PC-3 (cell line): ENCODE data around the gene PTOV1. TPM values are rescaled to one million over a fixed set of nuclear protein-coding genes. Genes with fewer than 3 reads are reported as not detected.
A peak's percentile ranks its signal among the peaks of the same experiment; 100 is the strongest.

ENCODE experiments used
- ATAC-seq: fragments of 200-7000 bp; cut with Tn5 transposase; 2 replicates; pipeline ENCODE4 v1.9.1; 2020; ENCODE audit warnings: mild to moderate bottlenecking, moderate library complexity
- BruUV-seq: library from RNA; stranded (reverse); fragments of 400-500 nt; replicated peaks from 2 replicates; lab custom pipeline; 2021; lab: Mats Ljungman, UMichigan
- CTCF ChIA-PET: fragments of 300-600 bp; sonication (Branson Sonifier 250); formaldehyde crosslinking; loops from one replicate; lab custom pipeline; 2022; ENCODE audit warnings: antibody characterized with exemption; lab: Charles Lee
- POLR2A ChIA-PET: fragments of 300-600 bp; sonication (Branson Sonifier 250); formaldehyde crosslinking; loops from one replicate; lab custom pipeline; 2022; ENCODE audit warnings: antibody characterized with exemption; ENCODE audit not compliant: unreplicated experiment; lab: Charles Lee
- DNase-seq: peaks from one replicate; pipeline ENCODE4 v3.0.0-alpha.2; 2015
- H2AFZ ChIP-seq: fragments of 300-600 bp; sonication (generic); 2 replicates; pipeline ENCODE4 v1.6.0; 2016; ENCODE audit warnings: antibody characterized with exemption, low read length
- H3F3A ChIP-seq: fragments of 300-600 bp; sonication (generic); one replicate; pipeline ENCODE4 v1.6.0; 2017; ENCODE audit warnings: antibody characterized with exemption, low read length, control low read depth, mild to moderate bottlenecking; ENCODE audit not compliant: unreplicated experiment
- H3K27ac ChIP-seq: fragments of 300-600 bp; sonication (generic); 2 replicates; pipeline ENCODE4 v1.5.1; 2016; ENCODE audit warnings: mild to moderate bottlenecking, low read length
- H3K27me3 ChIP-seq: fragments of 300-600 bp; sonication (generic); 2 replicates; pipeline ENCODE4 v1.6.1; 2016; ENCODE audit warnings: low read length, mixed read lengths
- H3K36me3 ChIP-seq: fragments of 300-600 bp; sonication (generic); 2 replicates; pipeline ENCODE4 v1.6.1; 2016; ENCODE audit warnings: low read depth, mixed run types, low read length, mixed read lengths
- H3K4me1 ChIP-seq: fragments of 300-600 bp; sonication (generic); 2 replicates; pipeline ENCODE4 v1.5.1; 2016; ENCODE audit warnings: low read length; ENCODE audit not compliant: insufficient read depth
- H3K4me2 ChIP-seq: fragments of 300-600 bp; sonication (generic); 2 replicates; pipeline ENCODE4 v1.6.0; 2016; ENCODE audit warnings: low read length
- H3K4me3 ChIP-seq: fragments of 300-600 bp; sonication (generic); 2 replicates; pipeline ENCODE4 v1.5.1; 2016; ENCODE audit warnings: mild to moderate bottlenecking, low read length, mixed read lengths
- H3K79me2 ChIP-seq: fragments of 300-600 bp; sonication (generic); 2 replicates; pipeline ENCODE4 v1.6.1; 2017; ENCODE audit warnings: low read length, mixed read lengths
- H3K9ac ChIP-seq: fragments of 300-600 bp; sonication (generic); 2 replicates; pipeline ENCODE4 v1.6.0; 2016; ENCODE audit warnings: mild to moderate bottlenecking, low read length
- H3K9me2 ChIP-seq: fragments of 300-600 bp; sonication (generic); replicated peaks from 2 replicates; pipeline ENCODE4 v1.6.1; 2016; ENCODE audit warnings: mixed run types, low read length, mixed read lengths
- H3K9me3 ChIP-seq: fragments of 300-600 bp; sonication (generic); 2 replicates; pipeline ENCODE4 v1.6.1; 2016; ENCODE audit warnings: low read length, mixed read lengths
- H4K20me1 ChIP-seq: fragments of 300-600 bp; sonication (generic); 2 replicates; pipeline ENCODE4 v1.6.1; 2016; ENCODE audit warnings: low read length, mixed read lengths
- CTCF ChIP-seq: fragments of 300-600 bp; sonication (generic); conservative IDR thresholded peaks from 2 replicates; pipeline ENCODE4 v1.5.1; 2017; ENCODE audit warnings: antibody characterized with exemption, low read depth, mild to moderate bottlenecking, low read length
- EZH2 ChIP-seq: fragments of 300-600 bp; sonication (generic); IDR thresholded peaks from one replicate; pipeline ENCODE4 v1.6.1; 2017; ENCODE audit warnings: antibody characterized with exemption, mild to moderate bottlenecking, low read length; ENCODE audit not compliant: unreplicated experiment
- EZH2phosphoT487 ChIP-seq: fragments of 300-600 bp; sonication (generic); IDR thresholded peaks from 2 replicates; pipeline ENCODE4 v1.6.1; 2018; ENCODE audit warnings: mild to moderate bottlenecking, antibody characterized with exemption, low read length, borderline replicate concordance
- intact Hi-C: fragments of 100-400 bp; cut with micrococcal nuclease; formaldehyde crosslinking; loops from 2 replicates; pipeline ENCODE4 v1.9.0; 2023
- total RNA-seq: library from RNA; depleted of rRNA; stranded (reverse); fragments of >200 nt; gene quantifications from 2 replicates; pipeline ENCODE4 v1.2.3, GENCODE V29; 2014

Gene PTOV1
- total RNA-seq, 1 experiment from 2014 or later, result 148 TPM

GRCh38 chr19:49879243-49879963 lies 28.4 kb downstream of the PTOV1 start:
- peak; percentile 22 for DNase-seq
- H3K9ac ChIP-seq, result no peak overlapping the region
- H2AFZ ChIP-seq, result no peak overlapping the region
- H4K20me1 ChIP-seq, result no peaks in the 10 kb centered on the region
- H3K27ac ChIP-seq, result no peak overlapping the region
- H3K79me2 ChIP-seq, result peaks cover 32% of the 10 kb centered on the region
- H3F3A ChIP-seq, result no peaks in the 10 kb centered on the region
- no peaks in the 10 kb centered on the region for H3K9me3 ChIP-seq
- H3K9me2 ChIP-seq, result no peaks in the 10 kb centered on the region
- intact Hi-C loops, result loop anchor here (5.0 kb wide), 1 partner anchor 202 kb away; the partner anchor contains the start of gene PRMT1
- H3K36me3 ChIP-seq, result peaks cover 26% of the 10 kb centered on the region
- ChIA-PET CTCF (no interaction called here), POLR2A (interaction anchor here (0.6 kb wide), 1 partner anchor 170 kb away, joined by 3 read pairs; no protein-coding TSS in a partner anchor)
- no peaks in the 10 kb centered on the region for H3K27me3 ChIP-seq
- H3K4me2 ChIP-seq, result peak overlapping the region; percentile 98; the same call in 1 of the 2 replicates
- no peak for ATAC-seq
- peaks cover 32% of the 10 kb centered on the region for H3K4me1 ChIP-seq
- BruUV-seq, result no TSS peak
- no peak for TF ChIP-seq CTCF
- TF ChIP-seq EZH2phosphoT487, result no peak
- TF ChIP-seq EZH2, result no peak
- peak overlapping the region; percentile 93; the same call in 1 of the 2 replicates for H3K4me3 ChIP-seq

GRCh38 chr19:49880162-49880869 lies 29.4 kb downstream of the PTOV1 start:
- H3F3A ChIP-seq, result no peaks in the 10 kb centered on the region
- POLR2A ChIA-PET, result no interaction called here

More at GRCh38 chr19:49880162-49880869, 29.4 kb downstream of the PTOV1 start:
- Histone ChIP-seq H3K4me3 (no peak overlapping the region), H3K4me2 (no peak overlapping the region), H3K27ac (no peak overlapping the region), H3K9me2 (no peaks in the 10 kb centered on the region), H3K9me3 (no peaks in the 10 kb centered on the region), H3K9ac (no peak overlapping the region), H4K20me1 (no peaks in the 10 kb centered on the region), H3K79me2 (peaks cover 23% of the 10 kb centered on the region), H3K4me1 (peaks cover 30% of the 10 kb centered on the region), H3K27me3 (no peaks in the 10 kb centered on the region), H2AFZ (no peak overlapping the region), H3K36me3 (peaks cover 26% of the 10 kb centered on the region)
- intact Hi-C loops, result no loop called here
- DNase-seq, result no peak
- BruUV-seq, result no TSS peak
- ATAC-seq, result no peak
- no peak for TF ChIP-seq EZH2
- no peak for TF ChIP-seq CTCF
- no peak for TF ChIP-seq EZH2phosphoT487
- CTCF ChIA-PET, result no interaction called here
